Measurements from ENCODE around the gene STXBP6. TPM values are rescaled to one million over a fixed set of nuclear protein-coding genes. Genes with fewer than 3 reads are reported as not detected.

Gene STXBP6
- total and polyA plus RNA-seq, 9 donors = 1.0 to 9.3 (median 5.5) TPM

- DNase-seq = no peak
- Histone ChIP-seq H3K36me3 (no peaks in the 10 kb centered on the region), H3K27ac (no peak overlapping the region), H3K27me3 (no peaks in the 10 kb centered on the region), H3K9me3 (no peaks in the 10 kb centered on the region), H3K4me3 (no peak overlapping the region), H3K4me1 (ENCODE audit: insufficient read depth) (no peaks in the 10 kb centered on the region)
- TF ChIP-seq POLR2A (IDR thresholded peaks at IDR 0.05) (no peak), EP300 (IDR thresholded peaks at IDR 0.05) (no peak), CTCF (IDR thresholded peaks at IDR 0.05) (no peak)
- intact Hi-C loops (cut with DNase I) = no loop called here
- WGBS, 3 donors = 81 to 83% (median 82%) methylated on average over 3 of the region's 3 CpGs
Observed at GRCh38 chr14:24924544-24924943, 125.4 kb downstream of the STXBP6 start.

GRCh38 chr14:24921903-24922302, 128.0 kb downstream of the STXBP6 start:
- intact Hi-C loops (cut with DNase I) = no loop called here
- WGBS, 3 donors = 38 to 90% (median 88%) methylated on average over 1 of the region's 1 CpG
- no peaks in the 10 kb centered on the region for H3K4me1 ChIP-seq (ENCODE audit: insufficient read depth)
- no peak overlapping the region for H3K4me3 ChIP-seq
- no peak for TF ChIP-seq POLR2A (IDR thresholded peaks at IDR 0.05)
- TF ChIP-seq EP300 (IDR thresholded peaks at IDR 0.05) = no peak
- TF ChIP-seq CTCF (IDR thresholded peaks at IDR 0.05) = no peak
- no peaks in the 10 kb centered on the region for H3K9me3 ChIP-seq
- H3K36me3 ChIP-seq = no peaks in the 10 kb centered on the region
- no peaks in the 10 kb centered on the region for H3K27me3 ChIP-seq
- H3K27ac ChIP-seq = no peak overlapping the region
- DNase-seq = no peak

GRCh38 chr14:24920265-24921075, 129.5 kb downstream of the STXBP6 start:
- H3K4me1 ChIP-seq (ENCODE audit: insufficient read depth) = no peaks in the 10 kb centered on the region
- H3K36me3 ChIP-seq = no peaks in the 10 kb centered on the region
- H3K27ac ChIP-seq = no peak overlapping the region
- no peak for DNase-seq
- intact Hi-C loops (cut with DNase I) = no loop called here
- H3K9me3 ChIP-seq = no peaks in the 10 kb centered on the region
- no peak overlapping the region for H3K4me3 ChIP-seq
- TF ChIP-seq CTCF (IDR thresholded peaks at IDR 0.05) (no peak), POLR2A (IDR thresholded peaks at IDR 0.05) (no peak), EP300 (IDR thresholded peaks at IDR 0.05) (no peak)
- H3K27me3 ChIP-seq = no peaks in the 10 kb centered on the region
- WGBS, 3 donors = 77 to 82% (median 77%) methylated on average over 4 of the region's 4 CpGs

GRCh38 chr14:24918822-24919221, 131.1 kb downstream of the STXBP6 start:
- H3K27ac ChIP-seq = no peak overlapping the region
- no peaks in the 10 kb centered on the region for H3K4me1 ChIP-seq (ENCODE audit: insufficient read depth)
- intact Hi-C loops (cut with DNase I) = no loop called here
- no peaks in the 10 kb centered on the region for H3K9me3 ChIP-seq
- no peaks in the 10 kb centered on the region for H3K27me3 ChIP-seq
- H3K4me3 ChIP-seq = no peak overlapping the region
- no peak for DNase-seq
- 41 to 53% (median 46%) methylated on average over 4 of the region's 4 CpGs for WGBS, 3 donors
- no peaks in the 10 kb centered on the region for H3K36me3 ChIP-seq
- TF ChIP-seq EP300 (IDR thresholded peaks at IDR 0.05) (no peak), POLR2A (IDR thresholded peaks at IDR 0.05) (no peak), CTCF (IDR thresholded peaks at IDR 0.05) (no peak)
